ENCODE data around the gene LRP1-AS. TPM values are rescaled to one million over a fixed set of nuclear protein-coding genes. Genes with fewer than 3 reads are reported as not detected.

LRP1-AS gene
- total and polyA plus RNA-seq, 2 donors: not detected

DNA sequence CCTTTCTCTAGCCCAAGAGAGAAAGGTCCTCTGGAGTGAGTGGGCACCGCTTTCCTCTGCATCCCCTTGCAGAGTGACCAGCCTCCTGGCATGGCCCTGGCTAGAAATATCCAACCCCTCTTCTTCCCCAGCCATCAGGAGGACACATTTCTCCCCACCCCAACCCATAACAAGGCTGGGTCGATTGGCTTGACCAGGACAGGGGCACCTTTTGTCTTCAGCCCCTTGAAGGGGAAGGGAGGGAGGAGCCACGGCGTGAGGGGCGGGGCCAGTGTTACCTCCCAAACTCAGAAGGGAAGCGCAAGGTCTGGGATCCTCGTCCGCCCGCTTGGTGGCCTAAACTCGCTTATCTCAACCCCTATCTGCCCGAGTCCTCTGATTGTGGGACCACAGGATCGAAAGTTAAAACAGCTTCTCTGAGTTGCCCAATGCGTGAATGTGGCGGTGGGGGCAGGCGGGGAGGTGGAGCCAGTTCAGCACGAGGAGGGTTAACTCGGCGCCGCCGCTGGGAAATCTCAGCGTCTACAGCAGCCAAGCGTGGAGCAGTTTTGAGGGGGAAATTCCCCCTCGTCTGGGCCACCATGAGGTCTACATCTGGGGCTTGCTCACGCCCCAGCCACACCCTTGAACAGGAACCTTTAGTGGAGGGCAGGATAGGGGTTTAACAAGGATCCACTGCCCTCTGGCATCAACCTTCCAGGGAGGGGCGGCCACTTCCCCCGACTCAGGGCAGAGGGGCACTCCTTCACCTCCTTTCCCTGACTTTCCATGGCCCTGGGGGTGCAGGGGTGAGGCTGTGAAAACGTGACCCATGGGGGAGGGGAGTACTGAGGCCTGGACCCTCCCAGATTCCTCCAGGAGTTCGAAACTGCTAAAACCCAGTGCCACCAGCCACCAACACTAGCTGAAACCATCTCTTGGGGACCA is 37.1 kb downstream of the LRP1-AS start:
- Histone ChIP-seq H3K27ac (ENCODE audit: low read depth) (peak overlapping the region; percentile 99), H3K4me1 (ENCODE audit: insufficient read depth) (no peaks in the 10 kb centered on the region), H3K4me3 (ENCODE audit: low read depth, low read length) (peak overlapping the region; percentile 59), H3K36me3 (ENCODE audit: insufficient read depth) (peaks cover 2% of the 10 kb centered on the region)
- no peak for DNase-seq (ENCODE audit: extremely low spot score)
- 3% methylated on average over 28 of the region's 28 CpGs for WGBS

DNA sequence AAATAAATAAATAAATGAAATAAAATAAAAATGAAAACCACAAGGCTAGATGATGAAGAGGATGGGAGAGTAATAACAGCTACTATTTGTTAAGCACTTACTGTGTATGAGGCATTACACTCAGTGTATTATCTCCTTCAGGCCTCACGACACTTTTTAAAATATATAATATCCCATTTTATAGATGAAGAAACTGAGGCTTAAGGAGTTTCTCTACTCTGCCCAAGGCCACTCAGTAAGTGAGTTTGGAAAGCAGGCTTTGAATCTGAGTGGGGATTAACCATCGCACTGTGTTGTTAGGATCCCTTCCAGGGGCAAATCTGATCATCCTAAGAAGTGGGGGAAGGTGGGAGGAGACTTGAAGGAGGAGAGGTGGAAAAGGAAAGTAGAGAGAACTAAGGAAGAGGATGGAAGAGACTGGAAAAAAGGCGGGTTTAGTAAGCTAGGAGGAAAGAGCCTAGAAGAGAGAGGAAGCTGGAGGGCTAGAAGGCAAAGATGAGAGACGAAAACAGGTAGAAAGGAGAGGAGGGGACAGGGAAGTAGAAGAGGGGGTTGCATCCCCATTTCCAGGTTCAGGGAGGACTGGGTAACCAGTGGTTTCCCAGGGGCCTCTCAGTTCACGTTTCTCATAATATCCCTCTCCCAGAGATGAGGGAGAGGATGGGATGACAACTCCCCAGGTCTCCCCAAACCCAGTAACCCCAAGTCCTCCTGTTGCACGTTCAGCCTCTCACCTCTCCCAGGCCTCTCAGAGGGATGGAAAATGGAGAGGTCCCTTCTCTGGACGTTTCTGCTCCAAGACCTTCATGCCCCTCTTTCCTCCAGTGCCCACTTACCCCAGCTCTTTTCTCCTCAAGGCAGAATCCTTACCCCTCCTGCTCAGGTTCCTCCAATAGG is 38.0 kb downstream of the LRP1-AS start:
- Histone ChIP-seq H3K36me3 (ENCODE audit: insufficient read depth) (peaks cover 2% of the 10 kb centered on the region), H3K4me3 (ENCODE audit: low read depth, low read length) (peak overlapping the region; percentile 59), H3K27ac (ENCODE audit: low read depth) (peak overlapping the region; percentile 99), H3K4me1 (ENCODE audit: insufficient read depth) (no peaks in the 10 kb centered on the region)
- 52% methylated on average over 7 of the region's 7 CpGs for WGBS
- DNase-seq (ENCODE audit: extremely low spot score): no peak

- no peak overlapping the region for H3K27ac ChIP-seq (ENCODE audit: low read depth)
- no peaks in the 10 kb centered on the region for H3K4me1 ChIP-seq (ENCODE audit: insufficient read depth)
- H3K4me3 ChIP-seq (ENCODE audit: low read depth, low read length): no peak overlapping the region
- 51% methylated on average over 7 of the region's 7 CpGs for WGBS
- DNase-seq (ENCODE audit: extremely low spot score): no peak
- peaks cover 2% of the 10 kb centered on the region for H3K36me3 ChIP-seq (ENCODE audit: insufficient read depth)
Observed at GRCh38 chr12:57107456-57108155, 39.8 kb downstream of the LRP1-AS start.

- Histone ChIP-seq H3K4me3 (ENCODE audit: low read depth, low read length) (no peak overlapping the region), H3K4me1 (ENCODE audit: insufficient read depth) (no peaks in the 10 kb centered on the region), H3K36me3 (ENCODE audit: insufficient read depth) (peaks cover 2% of the 10 kb centered on the region), H3K27ac (ENCODE audit: low read depth) (no peak overlapping the region)
- no peak for DNase-seq (ENCODE audit: extremely low spot score)
- 74% methylated on average over 9 of the region's 9 CpGs for WGBS
Observed at GRCh38 chr12:57106021-57106708, 41.3 kb downstream of the LRP1-AS start.

GRCh38 chr12:57105011-57105753 is 42.2 kb downstream of the LRP1-AS start:
- no peaks in the 10 kb centered on the region for H3K4me1 ChIP-seq (ENCODE audit: insufficient read depth)
- WGBS: 94% methylated on average over 14 of the region's 14 CpGs
- no peak for DNase-seq (ENCODE audit: extremely low spot score)
- peaks cover 2% of the 10 kb centered on the region for H3K36me3 ChIP-seq (ENCODE audit: insufficient read depth)
- H3K27ac ChIP-seq (ENCODE audit: low read depth): no peak overlapping the region
- no peak overlapping the region for H3K4me3 ChIP-seq (ENCODE audit: low read depth, low read length)

GRCh38 chr12:57104292-57104910 is 43.0 kb downstream of the LRP1-AS start:
- Histone ChIP-seq H3K36me3 (ENCODE audit: insufficient read depth) (peaks cover 2% of the 10 kb centered on the region), H3K27ac (ENCODE audit: low read depth) (no peak overlapping the region), H3K4me3 (ENCODE audit: low read depth, low read length) (no peak overlapping the region), H3K4me1 (ENCODE audit: insufficient read depth) (no peaks in the 10 kb centered on the region)
- DNase-seq (ENCODE audit: extremely low spot score): no peak
- WGBS: 95% methylated on average over 12 of the region's 12 CpGs

DNA sequence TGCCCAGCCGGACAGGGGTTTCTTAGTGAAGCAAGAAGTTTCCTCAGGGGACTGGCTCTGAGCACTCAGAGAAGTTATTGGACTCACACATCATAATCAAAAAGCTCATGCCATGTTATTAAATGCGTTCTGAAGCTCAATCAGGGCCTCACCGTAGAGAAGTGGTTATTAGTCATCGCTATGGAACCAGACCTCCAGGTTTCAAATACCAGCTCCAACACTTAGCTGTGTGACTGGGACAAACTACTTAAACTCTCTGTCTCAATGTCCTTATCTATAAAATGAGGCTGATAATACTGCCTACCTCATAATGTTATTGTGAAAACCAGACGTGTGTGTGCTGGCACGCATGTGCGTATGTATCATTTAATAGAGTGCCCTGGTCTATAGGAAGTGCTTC is 43.6 kb downstream of the LRP1-AS start:
- Histone ChIP-seq H3K4me3 (ENCODE audit: low read depth, low read length) (no peak overlapping the region), H3K4me1 (ENCODE audit: insufficient read depth) (no peaks in the 10 kb centered on the region), H3K27ac (ENCODE audit: low read depth) (no peak overlapping the region), H3K36me3 (ENCODE audit: insufficient read depth) (peaks cover 2% of the 10 kb centered on the region)
- DNase-seq (ENCODE audit: extremely low spot score): no peak
- 86% methylated on average over 7 of the region's 7 CpGs for WGBS

DNA sequence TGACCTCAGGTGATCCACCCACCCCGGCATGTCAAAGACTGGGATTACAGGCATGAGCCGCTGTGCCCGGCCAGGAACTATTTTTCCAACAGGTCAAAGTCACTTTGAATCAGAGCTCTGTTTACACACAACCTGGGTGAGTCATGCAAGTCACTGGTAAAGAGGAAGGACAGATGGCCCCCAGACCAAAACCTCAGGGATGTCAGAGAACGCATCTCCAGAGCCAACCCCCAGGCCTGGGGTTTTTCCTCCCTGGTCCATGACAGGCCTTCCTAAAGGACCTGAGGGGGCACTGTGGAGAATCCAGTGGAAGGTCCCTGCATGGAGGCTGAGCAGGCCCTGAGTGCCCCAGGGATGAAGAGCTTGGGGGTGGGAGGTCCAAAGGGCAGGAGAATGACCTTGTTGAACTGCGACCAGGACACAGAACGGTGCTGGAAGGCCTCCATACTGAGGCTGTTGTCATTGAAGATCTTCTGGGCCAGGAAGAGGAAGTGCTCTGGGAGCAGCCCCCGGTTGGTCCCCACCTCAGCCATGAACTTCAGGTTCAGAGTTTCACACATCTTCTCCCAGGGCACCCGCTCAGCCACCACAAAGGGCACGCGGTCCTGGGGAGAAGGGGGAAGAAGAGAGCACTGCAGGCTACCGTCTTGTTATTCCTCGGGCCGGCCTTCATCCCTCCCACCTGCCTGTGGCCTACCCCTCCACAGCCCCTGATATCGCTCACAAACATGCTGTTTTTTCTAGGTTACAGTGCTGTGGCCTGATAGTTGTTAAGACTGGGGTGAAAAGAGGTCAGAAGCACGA is 45.3 kb downstream of the LRP1-AS start:
- no peak overlapping the region for H3K4me3 ChIP-seq (ENCODE audit: low read depth, low read length)
- H3K4me1 ChIP-seq (ENCODE audit: insufficient read depth): no peaks in the 10 kb centered on the region
- no peak for DNase-seq (ENCODE audit: extremely low spot score)
- peaks cover 2% of the 10 kb centered on the region for H3K36me3 ChIP-seq (ENCODE audit: insufficient read depth)
- H3K27ac ChIP-seq (ENCODE audit: low read depth): no peak overlapping the region
- 72% methylated on average over 15 of the region's 15 CpGs for WGBS

DNA sequence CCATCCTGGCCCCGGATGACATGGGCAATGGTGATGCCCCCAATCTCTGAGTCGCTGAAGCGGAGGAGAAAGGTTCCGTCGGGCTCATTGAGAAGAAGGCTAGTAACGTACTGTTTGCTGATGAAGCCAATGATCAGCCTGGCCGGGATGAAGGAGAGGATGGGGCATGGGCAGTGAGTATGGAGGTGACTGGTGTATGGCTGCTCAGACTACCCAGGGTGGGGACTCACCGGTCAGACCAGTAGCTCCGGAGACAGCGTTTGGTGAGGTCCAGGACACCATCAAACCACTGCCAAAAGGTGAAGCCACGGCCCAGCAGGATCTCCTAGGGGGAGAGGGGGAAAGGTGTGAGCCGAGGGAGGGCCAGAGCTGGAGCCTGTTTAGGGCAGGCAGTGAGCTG is 47.7 kb downstream of the LRP1-AS start:
- 82% methylated on average over 12 of the region's 12 CpGs for WGBS
- H3K36me3 ChIP-seq (ENCODE audit: insufficient read depth): no peaks in the 10 kb centered on the region
- no peak overlapping the region for H3K27ac ChIP-seq (ENCODE audit: low read depth)
- H3K4me1 ChIP-seq (ENCODE audit: insufficient read depth): no peaks in the 10 kb centered on the region
- no peak overlapping the region for H3K4me3 ChIP-seq (ENCODE audit: low read depth, low read length)
- DNase-seq (ENCODE audit: extremely low spot score): no peak

- WGBS: 86% methylated on average over 11 of the region's 11 CpGs
- no peaks in the 10 kb centered on the region for H3K36me3 ChIP-seq (ENCODE audit: insufficient read depth)
- H3K4me1 ChIP-seq (ENCODE audit: insufficient read depth): no peaks in the 10 kb centered on the region
- H3K27ac ChIP-seq (ENCODE audit: low read depth): no peak overlapping the region
- no peak for DNase-seq (ENCODE audit: extremely low spot score)
- H3K4me3 ChIP-seq (ENCODE audit: low read depth, low read length): no peak overlapping the region
Observed at GRCh38 chr12:57099047-57099714, 48.2 kb downstream of the LRP1-AS start.

DNA sequence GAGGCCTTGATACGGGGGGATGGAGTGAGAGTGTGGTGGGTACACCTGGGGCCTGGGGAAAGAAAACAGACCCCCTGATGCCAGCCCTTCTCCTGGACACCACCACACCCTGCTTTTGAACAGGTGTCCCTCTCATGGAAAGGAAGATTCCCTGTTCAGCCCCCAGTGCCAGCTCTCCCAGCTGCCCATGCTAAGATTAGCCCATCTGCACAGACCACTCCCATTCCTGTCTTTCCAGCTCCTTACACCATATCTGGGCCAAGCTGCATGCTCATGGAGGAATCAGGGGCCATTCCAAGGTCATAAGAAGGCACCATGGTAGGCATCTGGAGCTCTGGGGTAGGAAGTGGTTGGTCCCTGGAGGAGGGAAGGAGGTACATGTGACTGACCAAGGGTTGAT is 48.9 kb downstream of the LRP1-AS start:
- DNase-seq (ENCODE audit: extremely low spot score): no peak
- Histone ChIP-seq H3K27ac (ENCODE audit: low read depth) (no peak overlapping the region), H3K36me3 (ENCODE audit: insufficient read depth) (no peaks in the 10 kb centered on the region), H3K4me1 (ENCODE audit: insufficient read depth) (no peaks in the 10 kb centered on the region), H3K4me3 (ENCODE audit: low read depth, low read length) (no peak overlapping the region)
- 90% methylated on average over 1 of the region's 1 CpG for WGBS
